Measurements from ENCODE around the gene HOATZ. TPM values are rescaled to one million over a fixed set of nuclear protein-coding genes. Genes with fewer than 3 reads are reported as not detected.

Gene HOATZ
- total RNA-seq, 1 donor from 2014 or later, result not detected

DNA sequence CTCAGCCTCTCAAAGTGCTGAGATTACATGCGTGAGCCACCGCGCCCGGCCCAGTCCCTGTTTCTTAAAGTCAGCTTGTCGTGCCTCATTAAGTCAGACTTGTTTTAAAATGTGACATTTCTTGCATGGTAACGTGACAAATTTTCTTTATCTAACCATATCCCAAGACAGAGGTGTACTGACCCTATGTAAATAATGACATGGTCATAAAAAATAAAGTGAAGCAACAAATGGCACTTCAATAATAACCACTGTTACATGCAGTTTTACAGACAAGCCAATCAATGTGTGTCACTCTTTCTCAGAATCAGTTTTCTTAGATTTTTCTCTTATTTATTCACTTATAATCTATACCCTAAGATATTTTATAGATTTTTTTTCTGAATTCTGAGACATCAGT lies 61.2 kb downstream of the HOATZ start:
- DNase-seq (ENCODE audit: low spot score), result no peak

- DNase-seq (ENCODE audit: low spot score), result no peak
These were observed 63.2 kb downstream of the HOATZ start for GRCh38 chr11:111577821-111578220.

GRCh38 chr11:111581341-111581740 lies 66.8 kb downstream of the HOATZ start:
- DNase-seq (ENCODE audit: low spot score), result no peak

GRCh38 chr11:111582163-111582562 lies 67.6 kb downstream of the HOATZ start:
- no peak for DNase-seq (ENCODE audit: low spot score)

DNA sequence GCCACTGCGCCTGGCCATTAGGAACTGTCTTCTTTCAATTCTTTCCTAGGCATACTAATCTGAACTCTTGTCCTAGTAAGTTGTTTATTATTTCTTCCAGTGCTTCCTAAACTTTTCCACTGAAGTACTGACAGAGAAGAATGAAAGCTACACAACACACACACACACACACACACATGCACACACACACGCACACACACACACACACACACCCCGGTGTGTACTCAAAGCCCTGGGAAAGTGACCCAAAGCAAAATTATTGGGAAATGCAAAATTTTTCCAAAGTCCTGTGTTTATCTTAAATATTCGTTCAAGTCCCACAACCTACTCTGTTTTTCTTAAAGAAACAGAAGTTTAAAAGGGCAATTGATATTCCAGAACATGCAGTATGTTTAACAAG lies 68.3 kb downstream of the HOATZ start:
- no peak for DNase-seq (ENCODE audit: low spot score)

GRCh38 chr11:111585371-111585770 lies 70.8 kb downstream of the HOATZ start:
- DNase-seq (ENCODE audit: low spot score), result no peak

DNA sequence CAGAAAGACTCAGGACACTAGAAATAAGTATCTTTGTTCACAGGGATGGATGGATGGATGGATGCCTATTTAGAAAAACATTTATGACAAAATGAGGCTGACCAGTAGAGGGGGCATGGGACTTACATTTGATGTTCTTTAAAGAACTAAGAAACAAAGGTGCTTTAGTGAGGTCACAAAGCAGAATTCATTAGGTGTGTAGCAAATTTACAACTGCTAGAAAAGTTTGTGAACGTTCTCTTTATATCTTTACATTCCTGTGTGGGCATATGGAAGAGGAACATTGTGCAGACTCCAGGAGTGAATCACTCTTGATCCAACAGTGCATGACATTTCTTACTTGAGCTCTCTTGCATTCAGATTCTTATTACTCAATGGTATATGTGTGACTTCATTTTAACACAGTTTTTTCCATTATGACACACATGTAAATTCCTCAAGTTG lies 71.8 kb downstream of the HOATZ start:
- no peak for DNase-seq (ENCODE audit: low spot score)

Small RNAs within 50 kb of the gene (microRNA-seq; reads per million reads assigned to microRNA genes)
- 2.9 reads per million for gene MIR34B (ENCODE audit: borderline number of aligned reads)
- 167 reads per million, percentile 54 among the genes with 10 or more reads in this experiment for gene MIR34C (ENCODE audit: borderline number of aligned reads)

Other genes starting within 250 kb of the HOATZ start
- gene POU2AF3, start 216.2 kb upstream of the HOATZ start, total RNA-seq, result 0.58 TPM
- 0.10 TPM for gene POU2AF1, start 135.5 kb upstream of the HOATZ start, total RNA-seq
- gene BTG4, start 2.4 kb upstream of the HOATZ start, total RNA-seq, result not detected
- 7.1 TPM for gene LAYN, start 25.9 kb downstream of the HOATZ start, total RNA-seq
- gene SIK2, start 87.7 kb downstream of the HOATZ start, total RNA-seq, result 174 TPM